Glutamatergic neuron (in vitro differentiated cells): ENCODE data around the gene RBBP8NL. TPM values are rescaled to one million over a fixed set of nuclear protein-coding genes. Genes with fewer than 3 reads are reported as not detected.
A peak's percentile ranks its signal among the peaks of the same experiment; 100 is the strongest.

Experiments
- DNase-seq: peaks from one replicate; pipeline ENCODE4 v3.0.0; 2022
- H3K27ac Mint-ChIP-seq: one replicate; pipeline ENCODE4 v1.8.0; 2020; ENCODE audit warnings: mild to moderate bottlenecking, mixed read lengths, inconsistent platforms; ENCODE audit not compliant: unreplicated experiment
- H3K27me3 Mint-ChIP-seq: one replicate; pipeline ENCODE4 v1.8.0; 2020; ENCODE audit warnings: mild to moderate bottlenecking, moderate library complexity, mixed read lengths, inconsistent platforms; ENCODE audit not compliant: unreplicated experiment
- H3K36me3 Mint-ChIP-seq: one replicate; pipeline ENCODE4 v1.8.0; 2020; ENCODE audit warnings: mild to moderate bottlenecking, mixed read lengths, inconsistent platforms; ENCODE audit not compliant: unreplicated experiment
- H3K4me1 Mint-ChIP-seq: one replicate; pipeline ENCODE4 v1.8.0; 2020; ENCODE audit warnings: mild to moderate bottlenecking, low read depth, mixed read lengths, inconsistent platforms; ENCODE audit not compliant: unreplicated experiment
- H3K4me3 Mint-ChIP-seq: one replicate; pipeline ENCODE4 v1.8.0; 2020; ENCODE audit warnings: mild to moderate bottlenecking, mixed read lengths, inconsistent platforms; ENCODE audit not compliant: unreplicated experiment
- H3K9me3 Mint-ChIP-seq: one replicate; pipeline ENCODE4 v1.8.0; 2020; ENCODE audit warnings: mild to moderate bottlenecking, moderate library complexity, mixed read lengths, inconsistent platforms; ENCODE audit not compliant: unreplicated experiment
- long read RNA-seq: library from polyadenylated mRNA; unstranded; transcript quantifications from one replicate; pipeline ENCODE4 v2.0.0, GENCODE V29; 2020; ENCODE audit not compliant: unreplicated experiment
- total RNA-seq: library from RNA; stranded (reverse); fragmentation: NEBNext Ultra II Directional; extraction: Animal tissue kit (Norgen Biotek cat#: 25700); gene quantifications from one replicate; pipeline ENCODE4 v1.2.1, GENCODE V29; 2021; ENCODE audit not compliant: unreplicated experiment
- TF ChIP-seq, protein P1 (sequence below): fragments of 200-600 bp; sonication (generic); IDR thresholded peaks from one replicate; pipeline ENCODE4 v1.5.0; 2021; ENCODE audit not compliant: partially characterized antibody, unreplicated experiment

RBBP8NL gene
- not detected for total RNA-seq
- long read RNA-seq = 0 reads

- no peaks in the 10 kb centered on the region for H3K36me3 Mint-ChIP-seq
- no peak for DNase-seq
- peaks cover 5% of the 10 kb centered on the region for H3K27me3 Mint-ChIP-seq
- H3K4me3 Mint-ChIP-seq = no peak within 1 kb of the TSS
- peaks cover 3% of the 10 kb centered on the region for H3K4me1 Mint-ChIP-seq
- TF ChIP-seq, protein P1, sequence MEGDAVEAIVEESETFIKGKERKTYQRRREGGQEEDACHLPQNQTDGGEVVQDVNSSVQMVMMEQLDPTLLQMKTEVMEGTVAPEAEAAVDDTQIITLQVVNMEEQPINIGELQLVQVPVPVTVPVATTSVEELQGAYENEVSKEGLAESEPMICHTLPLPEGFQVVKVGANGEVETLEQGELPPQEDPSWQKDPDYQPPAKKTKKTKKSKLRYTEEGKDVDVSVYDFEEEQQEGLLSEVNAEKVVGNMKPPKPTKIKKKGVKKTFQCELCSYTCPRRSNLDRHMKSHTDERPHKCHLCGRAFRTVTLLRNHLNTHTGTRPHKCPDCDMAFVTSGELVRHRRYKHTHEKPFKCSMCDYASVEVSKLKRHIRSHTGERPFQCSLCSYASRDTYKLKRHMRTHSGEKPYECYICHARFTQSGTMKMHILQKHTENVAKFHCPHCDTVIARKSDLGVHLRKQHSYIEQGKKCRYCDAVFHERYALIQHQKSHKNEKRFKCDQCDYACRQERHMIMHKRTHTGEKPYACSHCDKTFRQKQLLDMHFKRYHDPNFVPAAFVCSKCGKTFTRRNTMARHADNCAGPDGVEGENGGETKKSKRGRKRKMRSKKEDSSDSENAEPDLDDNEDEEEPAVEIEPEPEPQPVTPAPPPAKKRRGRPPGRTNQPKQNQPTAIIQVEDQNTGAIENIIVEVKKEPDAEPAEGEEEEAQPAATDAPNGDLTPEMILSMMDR = no peak
- no peak within 1 kb of the TSS for H3K27ac Mint-ChIP-seq
- H3K9me3 Mint-ChIP-seq = peaks cover 2% of the 10 kb centered on the region
Measured at GRCh38 chr20:62427172-62428001, at the start of gene RBBP8NL. RBBP8NL (minus strand) TSS chr20:62427539; CDS start chr20:62419647, 7,892 bp downstream.

GRCh38 chr20:62476056-62476838 is 48.9 kb upstream of the RBBP8NL start:
- H3K4me3 Mint-ChIP-seq = no peak overlapping the region
- TF ChIP-seq, protein P1 = no peak
- no peaks in the 10 kb centered on the region for H3K36me3 Mint-ChIP-seq
- peaks cover 15% of the 10 kb centered on the region for H3K27me3 Mint-ChIP-seq
- peak; percentile 54 for DNase-seq
- H3K27ac Mint-ChIP-seq = no peak overlapping the region
- peaks cover 4% of the 10 kb centered on the region for H3K4me1 Mint-ChIP-seq
- peaks cover 6% of the 10 kb centered on the region for H3K9me3 Mint-ChIP-seq

DNA sequence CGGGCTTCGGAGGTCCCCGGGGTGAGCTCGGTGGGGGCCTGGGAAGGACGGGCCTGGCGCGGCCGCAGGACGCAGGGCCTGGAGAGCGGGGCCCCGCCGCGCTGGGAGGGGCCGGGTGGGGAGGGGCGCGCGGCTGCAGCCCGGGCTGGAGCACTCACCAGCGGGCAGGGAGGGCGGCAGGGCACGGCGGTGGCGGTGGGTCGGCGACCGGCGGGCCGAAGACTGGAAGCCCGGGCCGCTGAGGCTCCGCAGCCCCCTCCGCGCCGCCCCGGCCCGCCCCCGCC is 48.4 kb upstream of the RBBP8NL start, which contains the start of gene GATA5:
Gene GATA5, minus strand, starts transcription at position 224 of the 284 bp plus-strand sequence. CDS start 474 bp downstream, outside the sequence.
- no peaks in the 10 kb centered on the region for H3K36me3 Mint-ChIP-seq
- H3K9me3 Mint-ChIP-seq = peaks cover 6% of the 10 kb centered on the region
- H3K4me3 Mint-ChIP-seq = peak within 1 kb of the TSS; percentile 65

GRCh38 chr20:62475027-62475771 is 47.9 kb upstream of the RBBP8NL start:
- peaks cover 5% of the 10 kb centered on the region for H3K4me1 Mint-ChIP-seq
- H3K36me3 Mint-ChIP-seq = no peaks in the 10 kb centered on the region
- H3K27me3 Mint-ChIP-seq = peaks cover 16% of the 10 kb centered on the region
- no peak overlapping the region for H3K27ac Mint-ChIP-seq
- TF ChIP-seq, protein P1 = no peak
- H3K4me3 Mint-ChIP-seq = no peak overlapping the region
- DNase-seq = no peak
- peaks cover 6% of the 10 kb centered on the region for H3K9me3 Mint-ChIP-seq

More for the DNA sequence above, 48.4 kb upstream of the RBBP8NL start, which contains the start of gene GATA5:
- Mint-ChIP-seq H3K27me3 (peaks cover 15% of the 10 kb centered on the region), H3K4me1 (peaks cover 4% of the 10 kb centered on the region), H3K27ac (no peak within 1 kb of the TSS)
- DNase-seq = no peak
- TF ChIP-seq, protein P1 = no peak
